Measurements from ENCODE around the gene JAZF1. TPM values are rescaled to one million over a fixed set of nuclear protein-coding genes. Genes with fewer than 3 reads are reported as not detected.

JAZF1 gene
- total RNA-seq, 1 donor from 2014 or later: 3.1 TPM

DNA sequence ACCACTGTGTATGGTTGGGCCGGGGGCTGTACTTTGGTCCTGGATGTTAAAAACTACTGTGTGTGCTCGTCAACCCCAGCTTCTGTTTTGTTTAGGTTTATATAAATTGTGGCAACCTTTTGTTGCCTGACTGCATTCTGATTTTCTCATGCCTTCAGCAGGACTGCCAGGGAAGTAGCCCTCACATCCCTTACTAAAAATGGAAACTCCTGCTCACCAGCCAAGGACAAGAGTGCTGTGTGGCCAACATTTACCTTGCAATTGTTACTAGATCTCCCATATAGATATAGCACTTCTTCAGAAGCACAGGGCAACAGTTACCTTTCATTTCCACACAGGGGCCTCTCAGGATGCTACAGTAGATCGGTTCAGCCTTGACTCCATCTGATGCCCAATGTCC, 266.2 kb downstream of the JAZF1 start:
- Mint-ChIP-seq H3K9me3 (no peaks in the 10 kb centered on the region), H3K27me3 (ENCODE audit: low read depth) (no peaks in the 10 kb centered on the region), H3K36me3 (ENCODE audit: low read depth) (no peaks in the 10 kb centered on the region), H3K27ac (ENCODE audit: unreplicated experiment) (no peak overlapping the region), H3K4me3 (no peak overlapping the region), H3K4me1 (peaks cover 4% of the 10 kb centered on the region)
- no peak for DNase-seq (ENCODE audit: low read depth, low spot score)
- no peak for TF ChIP-seq CTCF (conservative IDR thresholded peaks at IDR 0.05)

DNA sequence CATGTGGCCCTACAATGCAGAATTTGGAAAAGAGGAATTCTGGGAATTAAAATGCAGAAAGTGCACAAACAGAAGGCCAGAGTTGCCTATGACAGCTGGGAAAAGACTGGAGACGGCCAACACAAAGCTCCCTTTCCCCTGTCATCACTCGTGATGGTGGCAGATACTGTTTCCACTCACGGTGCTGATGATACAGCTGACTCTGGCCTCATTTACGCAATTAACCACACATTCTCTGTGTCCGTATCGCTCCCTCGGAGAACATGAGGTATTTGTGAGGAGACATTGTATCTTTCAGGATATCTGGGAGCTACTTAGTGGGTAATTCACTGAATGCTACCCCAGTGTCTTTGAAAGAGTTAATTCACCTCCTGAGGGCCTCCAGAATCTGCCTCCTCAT, 267.8 kb downstream of the JAZF1 start:
- peaks cover 4% of the 10 kb centered on the region for H3K4me1 Mint-ChIP-seq

GRCh38 chr7:27911920-27912319, 268.7 kb downstream of the JAZF1 start:
- Mint-ChIP-seq H3K4me3 (no peak overlapping the region), H3K27ac (ENCODE audit: unreplicated experiment) (no peak overlapping the region), H3K36me3 (ENCODE audit: low read depth) (no peaks in the 10 kb centered on the region), H3K9me3 (no peaks in the 10 kb centered on the region), H3K4me1 (peaks cover 4% of the 10 kb centered on the region), H3K27me3 (ENCODE audit: low read depth) (no peaks in the 10 kb centered on the region)
- no peak for TF ChIP-seq CTCF (conservative IDR thresholded peaks at IDR 0.05)
- no peak for DNase-seq (ENCODE audit: low read depth, low spot score)

More for the DNA sequence above, 267.8 kb downstream of the JAZF1 start:
- Mint-ChIP-seq H3K27ac (ENCODE audit: unreplicated experiment) (no peak overlapping the region), H3K36me3 (ENCODE audit: low read depth) (no peaks in the 10 kb centered on the region), H3K27me3 (ENCODE audit: low read depth) (no peaks in the 10 kb centered on the region), H3K4me3 (no peak overlapping the region), H3K9me3 (no peaks in the 10 kb centered on the region)
- no peak for DNase-seq (ENCODE audit: low read depth, low spot score)
- no peak for TF ChIP-seq CTCF (conservative IDR thresholded peaks at IDR 0.05)

DNA sequence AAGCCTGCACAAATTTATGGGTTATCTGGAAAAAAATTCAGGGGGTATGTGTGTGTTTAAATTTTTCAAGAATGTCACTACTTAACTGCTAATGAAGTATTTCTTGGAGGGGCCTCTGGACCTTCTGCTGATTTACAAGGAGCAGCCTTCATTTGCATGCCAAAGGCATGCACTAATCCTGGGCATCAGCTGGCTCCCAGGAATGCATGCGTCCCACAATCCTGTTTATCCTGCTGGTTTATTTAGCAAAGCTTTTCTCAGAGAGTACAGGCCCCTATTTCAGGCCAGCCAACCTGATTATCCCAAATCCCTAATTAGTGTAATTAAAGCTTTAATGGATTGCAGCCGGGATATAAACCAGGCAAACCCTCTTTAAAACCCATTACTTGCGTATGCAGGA, 270.3 kb downstream of the JAZF1 start:
- no peaks in the 10 kb centered on the region for H3K9me3 Mint-ChIP-seq
- no peak overlapping the region for H3K27ac Mint-ChIP-seq (ENCODE audit: unreplicated experiment)
- peaks cover 9% of the 10 kb centered on the region for H3K4me1 Mint-ChIP-seq
- no peak for DNase-seq (ENCODE audit: low read depth, low spot score)
- H3K36me3 Mint-ChIP-seq (ENCODE audit: low read depth): no peaks in the 10 kb centered on the region
- H3K4me3 Mint-ChIP-seq: no peak overlapping the region
- TF ChIP-seq CTCF (conservative IDR thresholded peaks at IDR 0.05): no peak
- no peaks in the 10 kb centered on the region for H3K27me3 Mint-ChIP-seq (ENCODE audit: low read depth)

GRCh38 chr7:27908534-27909165, 271.9 kb downstream of the JAZF1 start:
- Mint-ChIP-seq H3K27me3 (ENCODE audit: low read depth) (no peaks in the 10 kb centered on the region), H3K27ac (ENCODE audit: unreplicated experiment) (no peak overlapping the region), H3K9me3 (no peaks in the 10 kb centered on the region), H3K36me3 (ENCODE audit: low read depth) (no peaks in the 10 kb centered on the region), H3K4me1 (peaks cover 9% of the 10 kb centered on the region), H3K4me3 (no peak overlapping the region)
- TF ChIP-seq CTCF (conservative IDR thresholded peaks at IDR 0.05): no peak
- DNase-seq (ENCODE audit: low read depth, low spot score): no peak
